ENCODE measurements around the gene ORAI3. TPM values are rescaled to one million over a fixed set of nuclear protein-coding genes. Genes with fewer than 3 reads are reported as not detected.
A peak's percentile ranks its signal among the peaks of the same experiment; 100 is the strongest.

ORAI3 gene
- total and polyA plus RNA-seq, 2 of the 13 experiments (the other 11 are each of a cell fraction or from before 2014, with no cell fraction given): 11.4 to 32.0 TPM

DNA sequence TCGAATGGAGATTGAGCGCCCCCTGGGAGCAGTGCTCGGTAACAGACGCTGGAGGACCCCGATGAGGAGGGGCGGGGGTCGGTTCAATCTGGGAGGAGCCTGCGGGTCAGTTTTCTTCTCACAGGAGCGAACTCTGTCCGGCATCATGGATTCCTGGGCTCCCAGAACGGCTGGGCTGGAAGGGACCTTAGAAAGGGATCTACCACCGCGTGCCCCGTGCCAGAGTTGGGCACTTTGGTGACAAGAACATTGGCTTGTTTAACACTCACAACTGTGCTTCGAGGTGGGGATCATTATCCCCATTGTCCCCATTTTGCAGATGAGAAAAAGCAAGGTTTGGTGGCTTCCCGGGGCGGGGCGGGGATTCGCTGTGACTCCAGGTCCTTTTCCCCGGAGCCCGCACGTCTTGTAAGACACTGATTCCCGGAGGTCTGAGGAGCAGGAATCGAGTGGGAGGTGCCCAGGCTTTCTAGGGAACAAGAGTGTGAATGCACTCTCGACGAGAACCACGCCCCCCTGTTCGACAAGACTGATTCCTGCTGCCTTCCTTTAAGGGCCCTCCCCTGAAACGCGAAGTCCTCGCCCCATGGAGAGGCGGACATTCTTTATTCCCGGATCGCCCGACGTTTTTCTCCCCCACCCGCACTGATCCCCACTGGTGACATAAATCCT, 27.0 kb upstream of the ORAI3 start (continued):
- TF ChIP-seq, protein P1, sequence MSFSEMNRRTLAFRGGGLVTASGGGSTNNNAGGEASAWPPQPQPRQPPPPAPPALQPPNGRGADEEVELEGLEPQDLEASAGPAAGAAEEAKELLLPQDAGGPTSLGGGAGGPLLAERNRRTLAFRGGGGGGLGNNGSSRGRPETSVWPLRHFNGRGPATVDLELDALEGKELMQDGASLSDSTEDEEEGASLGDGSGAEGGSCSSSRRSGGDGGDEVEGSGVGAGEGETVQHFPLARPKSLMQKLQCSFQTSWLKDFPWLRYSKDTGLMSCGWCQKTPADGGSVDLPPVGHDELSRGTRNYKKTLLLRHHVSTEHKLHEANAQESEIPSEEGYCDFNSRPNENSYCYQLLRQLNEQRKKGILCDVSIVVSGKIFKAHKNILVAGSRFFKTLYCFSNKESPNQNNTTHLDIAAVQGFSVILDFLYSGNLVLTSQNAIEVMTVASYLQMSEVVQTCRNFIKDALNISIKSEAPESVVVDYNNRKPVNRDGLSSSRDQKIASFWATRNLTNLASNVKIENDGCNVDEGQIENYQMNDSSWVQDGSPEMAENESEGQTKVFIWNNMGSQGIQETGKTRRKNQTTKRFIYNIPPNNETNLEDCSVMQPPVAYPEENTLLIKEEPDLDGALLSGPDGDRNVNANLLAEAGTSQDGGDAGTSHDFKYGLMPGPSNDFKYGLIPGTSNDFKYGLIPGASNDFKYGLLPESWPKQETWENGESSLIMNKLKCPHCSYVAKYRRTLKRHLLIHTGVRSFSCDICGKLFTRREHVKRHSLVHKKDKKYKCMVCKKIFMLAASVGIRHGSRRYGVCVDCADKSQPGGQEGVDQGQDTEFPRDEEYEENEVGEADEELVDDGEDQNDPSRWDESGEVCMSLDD (CRISPR knock-in tag; IDR thresholded peaks at IDR 0.05; ENCODE audit: borderline replicate concordance): no peak
- TF ChIP-seq CEBPG (CRISPR knock-in tag; IDR thresholded peaks at IDR 0.05) (no peak; the same call in 1 of the 2 replicates), GABPA (IDR thresholded peaks at IDR 0.05; ENCODE audit: low read depth, low read length) (no peak), GABPA (CRISPR knock-in tag; IDR thresholded peaks at IDR 0.05; ENCODE audit: low read depth) (no peak), ZNF446 (CRISPR knock-in tag; IDR thresholded peaks at IDR 0.05) (no peak), ZNF891 (CRISPR knock-in tag; IDR thresholded peaks at IDR 0.05) (0 out of 2 replicates have a peak, but pooled peaks have one; percentile 9), ZNF75D (CRISPR knock-in tag; IDR thresholded peaks at IDR 0.05; ENCODE audit: borderline replicate concordance) (no peak), ZNF589 (CRISPR knock-in tag; conservative IDR thresholded peaks at IDR 0.05) (no peak), ARNT (IDR thresholded peaks at IDR 0.05) (no peak), ZNF136 (CRISPR knock-in tag; IDR thresholded peaks at IDR 0.05; ENCODE audit: low read depth) (no peak), ZNF441 (CRISPR knock-in tag; IDR thresholded peaks at IDR 0.05; ENCODE audit: borderline replicate concordance) (no peak; the same call in none of the 2 replicates), ZFP36 (IDR thresholded peaks at IDR 0.05; ENCODE audit: borderline replicate concordance, low read depth, low read length, partially characterized antibody) (no peak), ZNF232 (CRISPR knock-in tag; IDR thresholded peaks at IDR 0.05; ENCODE audit: borderline replicate concordance) (no peak), RNF2 (conservative IDR thresholded peaks at IDR 0.05; ENCODE audit: low read depth) (peak; percentile 64; the same call in 1 of the 2 replicates), ZNF383 (CRISPR knock-in tag; IDR thresholded peaks at IDR 0.05; ENCODE audit: borderline replicate concordance) (peak; percentile 97), MYC (CRISPR knock-in tag; IDR thresholded peaks at IDR 0.05; ENCODE audit: borderline replicate concordance) (peak; percentile 41; the same call in 1 of the 2 replicates), RFX1 (IDR thresholded peaks at IDR 0.05) (no peak), ARNT2 (CRISPR knock-in tag; IDR thresholded peaks at IDR 0.05; ENCODE audit: low read depth) (no peak), SRSF4 (IDR thresholded peaks at IDR 0.05; ENCODE audit: low read depth, low read length, poor library complexity, severe bottlenecking) (no peak), NFKBIZ (CRISPR knock-in tag; IDR thresholded peaks at IDR 0.05) (peak; percentile 68; the same call in 1 of the 2 replicates), ZNF235 (CRISPR knock-in tag; IDR thresholded peaks at IDR 0.05; ENCODE audit: borderline replicate concordance) (0 out of 2 replicates have a peak, but pooled peaks have one; percentile 21), RCOR2 (CRISPR knock-in tag; IDR thresholded peaks at IDR 0.05) (peak; percentile 90), HNRNPL (IDR thresholded peaks at IDR 0.05; ENCODE audit: low read depth, low read length) (no peak), TBP (CRISPR knock-in tag; IDR thresholded peaks at IDR 0.05) (no peak), ZFP90 (CRISPR knock-in tag; IDR thresholded peaks at IDR 0.05; ENCODE audit: borderline replicate concordance) (no peak)
- TF ChIP-seq, protein P2, sequence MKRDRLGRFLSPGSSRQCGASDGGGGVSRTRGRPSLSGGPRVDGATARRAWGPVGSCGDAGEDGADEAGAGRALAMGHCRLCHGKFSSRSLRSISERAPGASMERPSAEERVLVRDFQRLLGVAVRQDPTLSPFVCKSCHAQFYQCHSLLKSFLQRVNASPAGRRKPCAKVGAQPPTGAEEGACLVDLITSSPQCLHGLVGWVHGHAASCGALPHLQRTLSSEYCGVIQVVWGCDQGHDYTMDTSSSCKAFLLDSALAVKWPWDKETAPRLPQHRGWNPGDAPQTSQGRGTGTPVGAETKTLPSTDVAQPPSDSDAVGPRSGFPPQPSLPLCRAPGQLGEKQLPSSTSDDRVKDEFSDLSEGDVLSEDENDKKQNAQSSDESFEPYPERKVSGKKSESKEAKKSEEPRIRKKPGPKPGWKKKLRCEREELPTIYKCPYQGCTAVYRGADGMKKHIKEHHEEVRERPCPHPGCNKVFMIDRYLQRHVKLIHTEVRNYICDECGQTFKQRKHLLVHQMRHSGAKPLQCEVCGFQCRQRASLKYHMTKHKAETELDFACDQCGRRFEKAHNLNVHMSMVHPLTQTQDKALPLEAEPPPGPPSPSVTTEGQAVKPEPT (CRISPR knock-in tag; IDR thresholded peaks at IDR 0.05; ENCODE audit: low read depth): peak; percentile 95; the same call in 1 of the 2 replicates
- TF ChIP-seq, protein P3, sequence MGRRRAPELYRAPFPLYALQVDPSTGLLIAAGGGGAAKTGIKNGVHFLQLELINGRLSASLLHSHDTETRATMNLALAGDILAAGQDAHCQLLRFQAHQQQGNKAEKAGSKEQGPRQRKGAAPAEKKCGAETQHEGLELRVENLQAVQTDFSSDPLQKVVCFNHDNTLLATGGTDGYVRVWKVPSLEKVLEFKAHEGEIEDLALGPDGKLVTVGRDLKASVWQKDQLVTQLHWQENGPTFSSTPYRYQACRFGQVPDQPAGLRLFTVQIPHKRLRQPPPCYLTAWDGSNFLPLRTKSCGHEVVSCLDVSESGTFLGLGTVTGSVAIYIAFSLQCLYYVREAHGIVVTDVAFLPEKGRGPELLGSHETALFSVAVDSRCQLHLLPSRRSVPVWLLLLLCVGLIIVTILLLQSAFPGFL (CRISPR knock-in tag; IDR thresholded peaks at IDR 0.05): peak; percentile 3; the same call in 1 of the 2 replicates
